Fibroblast of peridontal ligament (primary cell): ENCODE measurements around the gene TRPM4.

Experiments used
- DNase-seq: peaks from one replicate; pipeline ENCODE4 v3.0.0-alpha.2; 2010; ENCODE audit errors: extremely low read depth

Gene TRPM4

DNA sequence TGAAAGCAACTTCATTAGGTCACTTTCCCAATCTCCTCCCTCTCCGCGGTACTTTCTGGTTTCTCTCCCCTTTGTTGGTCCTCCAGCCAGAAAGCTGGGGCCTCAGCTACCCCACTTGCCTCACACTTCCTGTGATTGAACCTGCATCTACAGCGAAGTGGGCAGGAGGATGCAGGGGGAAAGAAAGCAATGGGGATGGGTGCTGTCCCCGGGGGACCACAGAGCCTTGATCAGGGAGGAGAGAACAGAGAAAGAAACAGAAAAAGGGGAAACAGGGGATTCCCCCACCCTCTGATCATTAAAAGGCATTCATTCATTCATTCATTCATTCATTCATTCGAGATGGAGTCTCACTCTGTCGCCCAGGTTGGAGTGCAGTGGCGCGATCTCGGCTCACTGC is 74.2 kb downstream of the TRPM4 start:
- DNase-seq: no peak

DNA sequence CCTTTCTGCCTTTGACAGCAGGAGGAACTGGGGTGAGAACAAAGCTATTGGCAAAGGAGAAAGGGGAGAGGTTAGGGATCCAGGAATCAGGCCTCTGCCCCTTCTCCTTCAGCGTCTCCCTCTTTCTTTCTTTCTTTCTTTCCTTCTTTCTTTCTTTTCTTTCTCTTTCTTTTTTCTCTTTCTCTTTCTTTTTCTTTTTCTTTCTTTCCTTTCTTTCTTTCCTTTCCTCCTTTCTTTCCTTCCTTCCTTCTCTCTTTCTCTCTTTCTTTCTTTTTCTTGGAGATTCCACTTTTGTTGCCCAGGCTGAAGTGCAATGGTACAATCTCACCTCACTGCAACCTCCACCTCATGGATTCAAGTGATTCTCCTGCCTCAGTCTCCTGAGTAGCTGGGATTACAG is 75.6 kb downstream of the TRPM4 start:
- DNase-seq: no peak

DNA sequence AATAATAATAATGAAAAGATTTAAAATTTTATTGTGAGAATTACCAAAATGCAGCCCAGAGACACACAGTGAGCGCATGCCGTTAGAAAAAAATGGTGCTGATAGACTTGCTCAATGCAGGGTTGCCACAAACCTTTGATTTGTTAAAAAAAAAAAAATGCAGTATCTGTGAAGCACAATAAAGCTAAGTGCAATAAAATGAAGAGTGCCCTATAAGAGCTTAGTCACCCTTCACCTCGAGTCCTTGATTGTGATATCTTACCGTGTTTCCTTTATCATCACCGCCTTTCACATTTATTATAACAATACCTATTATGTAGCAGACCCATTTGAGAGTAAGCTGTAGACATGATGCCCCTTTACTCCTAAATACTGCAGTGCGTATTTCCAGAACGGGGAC is 84.2 kb downstream of the TRPM4 start:
- DNase-seq: no peak

DNA sequence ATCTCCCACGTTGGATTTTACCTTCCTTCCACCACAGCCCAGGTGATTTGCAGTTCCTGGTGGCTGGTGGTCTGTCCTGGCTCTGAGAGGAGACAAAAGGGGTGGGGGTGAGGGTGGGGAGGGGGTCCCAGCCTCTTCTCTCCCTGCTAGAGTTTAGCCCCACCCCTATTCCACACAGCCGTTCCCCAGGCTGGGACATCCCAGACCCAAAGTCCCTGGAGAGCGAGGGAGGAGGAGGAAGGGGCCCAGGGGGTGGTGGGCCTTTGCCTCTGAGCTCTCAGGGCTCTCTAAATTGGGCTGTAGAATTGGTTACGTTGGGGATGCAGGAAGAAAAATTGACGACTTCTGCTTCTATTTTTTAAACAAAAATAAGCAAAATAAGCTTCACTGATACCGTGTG is 85.5 kb downstream of the TRPM4 start:
- DNase-seq: no peak

DNA sequence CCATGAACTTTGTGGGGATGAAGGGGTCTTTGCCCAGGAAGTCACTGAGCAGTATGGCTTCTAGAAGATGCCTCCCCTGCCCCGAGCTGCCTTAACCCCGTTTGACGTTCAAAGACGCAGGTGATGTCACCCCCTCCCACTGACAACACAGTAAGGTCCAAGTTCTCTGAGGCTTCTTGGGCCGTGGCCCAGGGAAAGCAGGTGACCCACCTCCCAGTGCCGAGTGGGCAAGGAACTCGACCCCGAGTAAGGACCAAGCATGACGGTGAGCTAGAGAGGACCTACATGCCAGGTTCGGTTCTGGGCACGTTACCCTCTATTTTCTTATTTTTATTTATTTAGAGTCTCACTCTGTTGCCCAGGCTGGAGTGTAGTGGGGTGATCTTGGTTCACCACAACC is 86.1 kb downstream of the TRPM4 start:
- DNase-seq: no peak

DNA sequence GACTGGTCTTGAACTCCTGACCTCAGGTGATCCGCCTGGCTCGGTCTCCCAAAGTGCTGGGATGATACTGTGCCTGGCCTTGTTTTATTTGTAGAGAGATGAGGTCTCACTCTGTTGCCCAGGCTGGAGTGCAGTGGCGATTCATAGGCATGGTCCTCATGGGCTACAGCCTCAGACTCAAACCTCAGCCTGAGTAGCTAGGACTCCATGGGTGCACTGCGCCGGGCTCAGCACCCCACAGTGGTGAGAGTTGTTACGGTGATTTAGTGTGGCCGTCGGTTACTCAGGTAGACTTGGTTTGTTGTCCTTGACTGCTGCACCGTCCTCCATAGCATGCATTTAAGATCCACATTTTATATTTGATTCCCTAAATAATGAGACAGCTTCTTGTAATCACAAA is 86.7 kb downstream of the TRPM4 start:
- DNase-seq: no peak

DNA sequence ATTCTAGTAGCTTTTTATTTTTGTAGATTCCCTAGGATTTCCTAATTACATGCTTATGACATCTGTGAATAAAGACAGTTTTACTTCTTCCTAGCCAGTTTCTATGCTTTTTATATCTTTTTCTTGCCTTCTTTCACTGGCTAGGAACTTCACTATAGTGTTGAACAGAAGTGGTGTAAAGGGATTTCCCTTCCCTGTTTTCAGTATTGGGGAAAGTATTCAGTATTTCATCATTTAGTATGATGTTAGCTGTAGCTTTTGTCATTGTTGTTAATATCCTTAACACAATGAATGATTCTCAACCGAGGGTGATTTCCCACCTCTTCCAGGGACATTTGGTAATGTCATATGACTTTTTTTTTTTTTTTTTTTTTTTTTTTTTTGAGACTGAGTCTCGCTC is 90.1 kb downstream of the TRPM4 start:
- DNase-seq: no peak

DNA sequence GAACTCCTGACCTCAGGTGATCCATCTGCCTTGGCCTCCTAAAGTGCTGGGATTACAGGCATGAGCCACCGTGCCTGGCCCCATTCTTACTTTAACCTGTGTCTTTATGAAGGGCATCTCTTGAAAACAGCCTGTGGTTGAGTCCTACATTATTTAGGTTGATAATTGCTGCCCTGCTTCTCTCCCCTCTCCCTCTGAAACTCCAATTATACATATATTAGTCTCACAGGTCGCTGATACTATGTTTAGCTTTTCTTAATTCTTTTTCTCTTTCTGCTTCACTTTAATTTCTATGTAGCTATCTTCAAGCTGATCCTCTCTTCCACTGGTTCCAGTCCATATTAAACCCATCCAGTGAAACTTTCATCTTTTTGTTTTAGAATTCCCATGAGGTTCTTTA is 92.3 kb downstream of the TRPM4 start:
- no peak for DNase-seq

DNA sequence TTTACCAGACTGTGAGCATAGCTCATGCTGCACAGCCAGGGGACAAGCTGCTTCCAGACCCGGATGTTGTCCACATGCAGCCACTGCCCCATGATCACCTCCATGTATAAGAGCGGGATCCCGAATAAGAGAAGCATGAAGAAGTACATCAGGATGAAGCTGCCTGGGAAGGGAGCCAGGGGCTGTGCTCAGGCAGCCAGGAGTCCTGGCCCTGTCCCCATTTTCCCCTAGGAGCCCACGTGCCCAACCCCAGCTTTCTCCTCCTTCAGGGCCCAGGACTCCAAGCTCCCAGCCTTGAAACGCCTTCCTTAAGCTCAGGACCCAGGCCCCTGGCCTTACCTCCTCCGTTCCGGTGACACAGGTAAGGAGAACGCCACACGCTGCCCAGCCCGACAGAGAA is 98.1 kb downstream of the TRPM4 start:
- DNase-seq: no peak

DNA sequence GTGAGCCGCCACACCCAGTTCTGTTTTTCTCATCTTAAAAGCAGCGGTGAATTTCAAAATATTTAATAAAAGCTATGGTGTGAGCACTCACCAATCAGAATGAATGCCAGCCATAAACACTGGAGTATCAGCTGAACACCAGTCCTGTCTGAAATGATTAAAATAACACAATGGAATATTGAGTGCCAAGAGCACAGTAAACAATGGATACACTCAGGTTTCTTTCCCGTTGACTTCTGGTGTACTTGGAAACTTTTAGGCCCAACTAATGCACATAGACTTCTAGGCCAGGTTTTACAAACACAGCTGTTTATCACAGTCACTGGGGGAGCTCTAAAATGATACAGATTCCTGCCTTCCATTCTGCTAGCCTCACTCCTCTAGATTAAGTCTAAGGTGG is 99.1 kb downstream of the TRPM4 start:
- DNase-seq: no peak
